ENCODE measurements around the gene ARMC12.

The ARMC12 gene

DNA sequence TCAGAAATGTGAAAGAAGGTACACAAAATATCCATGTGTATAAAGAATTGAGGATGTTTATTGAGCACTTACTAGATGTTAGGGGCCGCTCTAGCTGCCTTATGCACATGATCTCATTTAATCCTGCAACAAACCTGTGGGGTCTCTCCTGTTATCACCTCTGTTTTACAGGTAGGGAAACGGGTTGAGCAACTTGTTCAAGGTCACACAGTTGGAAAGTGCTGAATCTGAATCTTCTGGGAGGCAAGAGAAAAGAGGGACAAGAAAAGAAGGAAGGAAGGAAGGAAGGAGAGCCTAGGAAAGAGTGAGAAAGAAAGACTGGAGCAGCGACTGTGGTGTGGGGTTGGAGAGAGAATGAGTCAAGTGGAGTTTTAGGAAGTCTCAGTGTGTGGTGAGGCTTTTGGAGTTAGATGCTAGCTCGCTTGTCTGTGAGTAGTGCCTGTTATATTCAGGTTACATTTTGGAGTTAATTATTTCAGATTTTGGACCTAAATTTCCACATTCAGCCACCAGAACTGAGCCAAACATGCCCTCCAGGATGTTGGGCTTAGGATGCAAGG lies 51.7 kb downstream of the ARMC12 start:
- intact Hi-C loops (cut with DNase I), result no loop called here
- DNase-seq, result no peak

DNA sequence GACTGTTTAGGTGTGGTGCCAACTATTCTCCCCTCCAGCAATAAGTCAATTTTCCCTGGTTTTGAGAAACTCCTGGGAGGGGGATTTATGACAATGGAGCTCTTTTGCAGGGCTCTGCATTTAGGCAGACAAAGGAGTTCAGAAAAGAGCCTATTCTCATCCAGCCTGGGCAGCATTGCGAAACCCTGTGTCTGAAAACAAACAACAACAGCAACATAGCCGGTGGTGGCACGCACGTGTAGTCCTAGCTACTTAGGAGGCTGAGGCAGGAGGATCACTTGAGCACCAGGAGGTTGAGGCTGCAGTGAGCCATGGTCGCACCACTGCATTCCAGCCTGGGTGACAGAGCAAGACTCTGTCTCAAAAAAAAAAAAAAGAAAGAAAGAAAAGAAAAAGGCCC lies 53.9 kb downstream of the ARMC12 start:
- DNase-seq, result peak in 1 of 10 donors; percentile 42
- intact Hi-C loops (cut with DNase I), result no loop called here

DNA sequence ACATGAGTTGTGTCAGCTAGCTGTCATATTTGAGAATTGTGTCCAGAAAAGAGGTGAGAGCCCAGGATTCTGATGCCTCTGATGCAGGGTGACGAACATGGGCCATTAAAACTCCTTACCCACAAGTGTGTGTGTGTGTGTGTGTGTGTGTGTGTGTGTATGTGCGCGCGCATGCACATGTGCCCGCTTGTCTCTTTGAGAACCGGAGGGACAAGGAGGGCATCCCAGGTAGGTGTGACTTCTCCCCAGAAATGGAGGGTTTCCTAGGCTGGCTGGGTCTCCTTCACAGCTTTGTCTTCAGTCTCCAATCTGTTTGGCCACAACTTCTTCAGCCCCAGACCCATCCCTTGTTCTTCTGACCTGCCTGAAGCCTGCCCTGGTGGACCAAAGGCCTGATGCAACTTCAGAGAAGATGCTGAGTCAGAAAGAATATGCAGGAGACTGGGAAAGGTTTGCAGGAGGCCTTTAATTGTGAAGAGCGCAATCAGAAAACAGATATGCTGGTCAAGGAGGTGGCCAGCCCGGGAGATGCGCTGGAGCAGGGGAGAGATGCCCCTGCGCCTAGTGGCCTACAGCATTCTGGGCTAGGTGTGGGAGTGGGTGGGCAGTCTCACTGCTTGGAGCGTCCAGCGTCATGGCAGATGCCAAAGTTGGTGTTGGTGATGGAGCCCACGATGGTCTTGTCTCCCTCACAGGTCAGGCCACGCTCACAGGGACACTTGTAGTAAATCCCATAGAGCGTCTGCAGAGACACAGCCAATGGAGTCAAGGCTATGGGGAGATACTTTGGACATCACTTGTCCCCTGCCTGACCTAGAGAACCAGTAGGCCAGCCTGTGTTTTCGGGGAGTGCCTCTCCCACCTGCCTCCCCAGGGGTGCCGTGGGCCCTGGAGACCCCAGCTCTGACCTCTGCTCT lies 58.0 kb downstream of the ARMC12 start:
- peak in 1 of 10 donors; percentile 81 for DNase-seq
- intact Hi-C loops (cut with DNase I), result no loop called here

DNA sequence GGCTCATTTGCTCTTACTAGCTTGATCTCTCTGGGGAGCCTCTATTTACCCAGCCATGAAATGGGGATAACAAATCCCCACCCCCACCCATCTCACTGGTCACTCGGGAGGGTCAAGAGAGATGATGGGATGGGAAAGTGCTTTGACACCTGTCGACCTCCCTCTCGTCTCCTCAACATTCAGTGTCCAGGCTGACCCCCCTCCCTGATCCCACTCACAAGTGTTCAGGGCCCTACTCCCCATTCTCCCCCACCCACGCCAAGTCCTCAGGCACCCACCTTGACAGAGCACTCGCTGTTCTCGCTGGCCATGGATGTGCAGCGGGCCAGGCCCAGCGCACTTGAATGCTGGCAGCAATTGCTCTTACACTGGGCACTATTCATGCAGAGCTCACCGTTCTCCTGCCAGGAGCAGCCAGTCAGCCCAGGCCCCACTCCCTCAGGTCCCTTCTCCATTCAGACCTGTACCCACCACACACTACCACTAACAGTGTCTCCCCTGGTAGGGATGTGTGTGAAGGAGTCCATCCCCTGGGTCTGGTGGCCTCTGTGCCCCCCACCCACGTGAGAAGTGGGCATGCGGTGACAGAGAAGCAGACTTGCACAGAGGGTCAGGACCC lies 58.7 kb downstream of the ARMC12 start:
- peak in 1 of 10 donors; percentile 66 for DNase-seq
- intact Hi-C loops (cut with DNase I), result no loop called here

DNA sequence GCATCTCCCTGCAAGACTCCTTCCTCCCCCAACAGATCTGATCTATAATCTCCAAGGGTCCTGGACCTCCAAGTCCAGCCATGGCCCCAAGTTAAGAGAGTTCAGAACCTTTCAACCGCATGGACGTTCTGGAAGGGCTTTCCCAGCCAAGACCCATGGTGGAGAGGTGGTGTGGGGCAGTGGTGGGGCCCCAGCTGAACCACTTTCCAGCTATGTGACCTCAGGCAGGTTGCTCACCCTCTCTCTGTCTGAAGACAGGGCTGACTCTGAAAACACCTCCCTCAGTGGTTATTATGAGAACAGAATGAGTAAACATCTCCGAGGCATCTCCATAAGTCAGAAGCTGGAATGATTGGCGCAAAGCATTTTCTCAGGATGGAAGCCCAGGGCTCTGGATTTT lies 59.4 kb downstream of the ARMC12 start:
- DNase-seq, result peak in 1 of 10 donors; percentile 45
- intact Hi-C loops (cut with DNase I), result no loop called here

DNA sequence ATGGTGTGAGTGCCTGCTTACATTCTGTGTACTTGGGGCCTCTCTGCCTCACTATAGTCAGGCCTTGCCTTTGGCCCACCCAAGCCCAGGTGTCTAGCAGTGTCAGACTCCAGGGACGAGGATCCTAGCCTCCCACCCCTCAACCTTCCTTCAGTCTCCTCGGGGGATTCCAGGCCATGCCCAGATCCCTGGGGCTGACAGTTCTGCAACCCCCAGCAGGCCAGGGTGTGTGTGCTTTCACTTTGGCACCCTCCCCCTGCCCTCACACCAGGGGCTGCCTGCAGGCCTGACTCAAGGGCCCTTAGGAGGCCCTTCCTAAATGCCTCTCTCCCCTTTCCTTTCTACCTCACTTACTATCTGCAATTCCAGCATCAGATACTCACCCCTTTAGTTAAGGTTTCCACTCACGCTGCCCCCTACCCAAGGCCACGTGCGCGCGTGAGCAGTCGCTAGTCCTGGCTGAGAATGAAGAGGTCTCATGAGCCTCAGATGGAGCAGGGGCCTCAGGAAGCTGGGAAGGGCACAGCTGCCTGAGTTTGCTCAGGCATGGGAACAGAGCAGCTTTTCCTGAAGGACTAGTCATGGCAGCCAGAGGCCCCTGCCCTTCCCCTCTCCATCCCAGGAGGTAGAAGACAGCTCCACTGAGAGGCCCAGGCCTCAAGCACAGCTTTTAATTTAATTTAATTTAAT lies 61.1 kb downstream of the ARMC12 start:
- peak in 1 of 10 donors; percentile 72 for DNase-seq
- intact Hi-C loops (cut with DNase I), result loop anchor here (1.0 kb wide), 1 partner anchor 11 kb away; no protein-coding TSS in a partner anchor
